NCI-H82 (cell line): ENCODE data around the gene ISCU.
A peak's percentile ranks its signal among the peaks of the same experiment; 100 is the strongest.
"Not testable (repeated sequence)": the region's sequence is repeated elsewhere in the genome, so short reads cannot be mapped to it uniquely, and the experiment has no call there.

Experiments
- DNase-seq: peaks from one replicate; lab custom pipeline; 2025; lab: John Stamatoyannopoulos, UW

Gene ISCU

DNA sequence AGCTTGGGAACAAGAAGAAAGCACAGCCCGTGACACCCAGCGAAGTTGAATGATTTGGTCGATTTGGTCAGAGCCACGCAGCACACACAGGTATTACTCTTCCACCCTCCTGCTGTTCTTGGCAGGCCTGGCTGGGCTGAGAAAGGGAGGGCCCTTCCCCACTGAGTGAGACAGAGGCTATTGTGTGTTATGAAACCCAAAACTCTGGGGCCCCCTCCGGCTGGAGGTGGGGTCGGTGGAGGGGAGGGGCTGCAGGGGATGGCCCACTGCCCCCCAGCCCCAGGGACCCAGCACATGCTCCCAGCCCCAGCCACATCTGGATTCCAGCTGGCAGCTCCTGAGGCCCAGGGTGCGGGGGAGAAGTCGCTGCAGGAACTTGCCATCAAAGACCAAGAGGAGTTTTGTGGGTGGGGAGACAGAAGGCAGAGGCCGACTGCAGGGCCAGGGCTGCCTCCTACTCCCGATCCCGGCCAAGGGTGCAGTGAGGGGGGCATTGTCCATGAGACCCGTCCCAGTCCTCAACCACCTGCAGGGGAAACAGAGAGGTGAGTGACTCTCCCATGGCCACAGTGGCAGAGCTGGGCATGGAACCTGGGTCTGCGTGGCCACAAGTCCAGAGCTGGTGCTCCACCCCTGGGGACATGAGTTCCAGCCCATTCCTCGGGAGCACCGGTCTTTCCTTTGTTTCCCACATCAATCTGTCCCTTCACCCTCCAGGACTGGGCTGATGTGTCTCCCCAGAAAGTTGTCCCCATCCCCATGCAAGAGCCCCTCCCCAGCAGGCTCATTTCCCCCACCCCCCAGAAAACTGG is 26.8 kb downstream of the ISCU start:
- DNase-seq = no peak

DNA sequence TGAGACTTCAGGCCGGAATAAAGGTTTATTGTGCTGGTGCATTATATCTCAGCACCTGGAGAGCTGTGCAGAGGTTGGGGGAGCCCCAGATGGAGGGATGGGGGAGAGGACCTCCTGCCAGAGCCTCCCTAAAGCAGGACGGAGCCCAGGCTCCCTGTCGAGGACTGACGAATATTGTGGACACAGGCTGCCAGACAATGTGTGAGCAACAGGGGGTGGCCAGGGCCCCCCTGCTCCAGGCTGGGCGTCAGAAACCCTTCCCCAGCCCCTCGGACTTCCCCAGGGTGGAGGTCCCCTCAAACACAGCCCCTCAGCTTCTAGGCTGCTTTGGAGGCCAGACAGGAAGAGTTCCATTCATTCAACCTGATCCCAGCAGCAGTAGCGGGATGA is 27.4 kb downstream of the ISCU start:
- DNase-seq = no peak

DNA sequence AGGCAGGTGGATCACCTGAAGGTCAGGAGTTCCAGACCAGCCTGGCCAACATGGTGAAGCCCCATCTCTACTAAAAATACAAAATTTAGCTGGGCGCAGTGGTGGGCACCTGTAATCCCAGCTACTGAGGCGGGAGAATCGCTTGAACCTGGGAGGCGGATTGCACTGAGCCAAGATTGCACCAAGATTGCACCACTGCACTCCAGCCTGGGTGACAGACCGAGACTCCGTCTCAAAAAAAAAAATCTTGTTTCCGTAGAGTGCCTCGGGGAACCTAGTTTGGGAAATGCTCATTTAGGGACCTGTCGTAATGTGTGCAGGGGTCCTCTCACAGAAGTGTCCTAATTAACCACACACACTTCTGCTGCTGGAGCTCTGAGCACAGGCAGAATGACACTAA is 28.1 kb downstream of the ISCU start:
- not testable (repeated sequence) for DNase-seq

DNA sequence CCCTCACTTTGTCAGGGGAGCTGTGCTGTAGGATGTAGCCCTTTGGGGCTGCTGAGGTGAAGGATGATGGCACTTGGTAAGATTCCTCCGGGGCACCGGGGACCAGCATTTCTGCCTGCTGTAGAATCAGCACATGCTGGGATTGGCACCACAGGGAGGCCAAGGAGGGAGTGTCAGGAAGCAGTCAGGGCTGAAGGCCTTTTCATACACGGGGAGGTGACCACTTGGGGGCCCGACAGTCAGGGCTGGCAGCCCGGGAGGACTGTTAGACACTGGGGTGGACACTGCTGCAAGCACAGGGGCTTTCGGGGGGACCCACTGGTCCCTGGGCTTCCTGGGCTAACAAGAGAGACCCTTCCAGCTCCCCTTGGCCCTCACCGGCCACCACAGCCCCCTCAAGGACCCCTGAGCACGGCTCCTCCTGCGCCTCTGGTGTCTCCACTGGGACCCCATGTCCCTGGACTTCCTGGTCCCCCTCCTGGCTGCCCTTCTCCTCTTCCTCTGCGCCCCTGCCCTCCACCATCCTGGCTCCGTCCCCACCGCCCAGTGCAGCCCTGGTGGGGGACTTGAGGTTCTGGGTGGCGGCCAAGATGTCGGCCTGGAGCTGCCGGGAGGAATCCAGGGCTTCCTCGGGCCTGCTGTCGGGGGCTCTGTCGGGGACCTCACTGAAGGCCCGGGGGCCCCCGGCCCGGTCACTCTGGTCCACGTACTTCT is 29.0 kb downstream of the ISCU start:
- no peak for DNase-seq

DNA sequence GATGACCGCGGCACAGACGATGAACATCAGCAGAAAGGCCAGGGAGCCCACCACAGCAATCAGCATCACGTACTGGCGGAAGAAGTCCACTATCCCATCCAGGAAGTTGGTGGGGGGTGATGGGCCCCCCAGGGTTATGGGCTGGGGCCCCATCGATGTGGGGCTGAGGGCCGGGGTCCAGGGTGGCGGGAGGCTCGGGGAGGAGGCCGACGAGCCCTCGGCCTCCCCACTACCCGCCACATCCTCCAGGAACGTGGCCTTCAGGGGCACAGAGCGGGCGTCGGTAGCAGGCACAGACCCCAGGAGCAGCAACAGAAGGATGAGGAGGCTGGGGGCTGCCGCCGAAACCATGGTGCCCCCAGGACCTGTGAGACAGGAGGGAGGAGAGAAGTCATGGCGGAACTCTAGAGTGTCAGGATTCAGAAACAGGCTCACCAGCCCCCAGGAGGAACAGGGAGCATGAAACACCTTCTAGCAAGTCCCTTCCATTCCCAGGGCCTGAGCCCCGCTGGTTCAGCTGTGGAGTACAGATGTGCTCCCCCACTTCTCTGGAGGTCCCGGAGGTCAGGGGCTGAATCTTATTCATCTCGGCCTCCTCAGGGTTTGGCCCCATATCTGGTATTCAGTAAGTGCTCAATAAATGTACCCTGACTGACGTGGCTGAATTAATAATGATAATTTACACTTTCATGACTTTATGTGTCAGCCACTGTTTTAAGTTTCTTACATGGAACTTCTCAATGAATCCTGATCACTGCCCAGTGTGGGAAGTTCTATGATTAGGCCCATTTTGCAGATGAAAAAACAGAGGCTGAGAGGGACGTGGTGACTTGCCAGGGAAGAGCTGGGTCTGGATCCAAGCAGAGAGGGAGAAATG is 29.9 kb downstream of the ISCU start:
- no peak for DNase-seq

DNA sequence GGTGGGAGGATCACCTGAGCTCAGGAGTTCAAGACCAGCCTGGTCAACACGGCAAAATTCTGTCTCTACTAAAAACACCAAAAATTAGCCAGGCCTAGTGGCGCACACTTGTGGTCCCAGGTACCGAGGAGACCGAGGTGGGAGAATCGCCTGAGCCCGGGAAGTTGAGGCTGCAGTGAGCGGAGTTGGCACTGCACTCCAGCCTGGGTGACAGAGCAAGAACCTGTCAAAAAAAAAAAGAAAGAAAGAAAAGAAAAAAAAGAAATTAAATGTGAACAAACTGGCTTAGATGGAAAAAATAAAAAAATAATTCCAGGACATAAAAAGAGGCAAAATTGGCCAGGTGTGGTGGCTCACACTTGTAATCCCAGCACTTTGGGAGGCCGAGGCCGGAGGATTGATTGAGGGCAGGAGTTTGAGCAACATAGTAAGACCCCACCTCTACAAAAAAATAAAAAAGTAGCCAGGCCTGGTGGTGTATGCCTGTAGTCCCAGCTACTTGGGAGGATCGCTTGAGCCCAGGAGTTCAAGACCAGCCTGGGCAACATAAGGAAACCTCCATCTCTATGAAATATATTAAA is 32.0 kb downstream of the ISCU start:
- DNase-seq = no peak

DNA sequence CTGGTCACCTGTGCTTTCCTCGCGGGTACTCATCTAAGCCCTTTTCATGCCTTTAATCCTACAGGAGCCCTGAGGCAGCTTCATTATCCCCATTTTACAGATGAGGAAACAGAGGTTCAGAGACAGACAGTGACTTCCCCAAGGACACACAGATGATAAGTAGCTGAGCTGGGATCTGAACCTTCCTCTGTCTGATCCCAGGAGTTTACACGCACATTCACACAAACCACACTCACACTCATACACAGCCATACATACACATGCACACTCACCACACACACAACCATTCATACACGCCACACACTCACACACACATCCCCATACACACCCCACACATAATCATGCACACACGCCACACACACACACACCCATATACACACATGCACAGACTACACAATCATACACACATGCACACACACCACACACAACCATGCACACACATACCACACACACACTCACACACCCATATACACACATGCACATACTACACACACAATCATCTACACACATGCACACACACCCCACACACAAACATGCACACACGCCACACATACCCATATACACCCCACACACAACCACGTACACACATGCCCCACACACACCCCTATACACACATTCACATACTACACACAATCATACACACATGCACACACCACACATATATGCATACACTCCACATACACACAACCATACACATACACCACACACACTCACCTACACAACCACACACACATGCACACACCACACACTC is 32.7 kb downstream of the ISCU start:
- no peak for DNase-seq

DNA sequence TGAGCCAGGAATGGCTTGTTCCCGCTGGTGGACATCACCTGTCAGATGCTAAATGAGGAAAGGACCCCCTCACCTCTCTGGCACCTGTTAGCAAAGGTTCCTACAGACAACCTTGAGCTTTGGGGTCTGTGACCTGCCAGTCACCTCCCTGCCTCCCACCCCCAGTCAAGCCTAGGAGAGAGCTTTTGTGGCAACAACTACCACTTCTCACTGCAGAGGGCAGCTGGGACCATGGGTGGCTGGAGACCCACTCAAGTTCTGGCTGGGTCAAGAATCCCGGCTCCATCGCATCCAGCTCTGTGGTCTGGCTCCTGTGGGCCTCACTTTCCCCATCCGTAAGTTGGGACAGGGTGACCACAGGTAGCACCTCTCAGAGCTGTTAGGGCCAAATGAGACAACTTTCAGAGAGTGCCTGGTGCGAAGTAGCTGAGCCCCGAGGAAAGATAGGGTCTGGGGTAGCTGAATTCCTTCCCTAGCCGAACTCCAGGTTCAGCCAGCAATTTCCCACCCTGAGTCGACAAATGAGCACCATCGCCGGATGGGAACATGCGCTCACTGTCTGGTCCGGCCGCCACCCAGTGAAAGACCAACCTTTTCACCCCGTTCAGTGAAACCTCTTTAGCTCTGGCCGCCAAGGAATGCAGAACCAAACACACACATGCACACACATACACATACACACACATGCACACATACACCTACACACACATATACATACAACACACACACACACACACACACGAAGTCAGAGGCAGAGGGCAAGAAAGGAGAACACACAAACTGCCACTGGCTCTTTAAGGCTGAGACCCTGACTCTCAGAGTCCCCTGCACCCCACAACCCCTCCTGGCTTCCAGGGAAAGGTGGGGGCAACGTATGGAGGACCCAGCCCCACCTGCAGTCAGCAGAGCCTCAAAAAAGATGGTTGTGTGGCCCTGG is 33.6 kb downstream of the ISCU start:
- DNase-seq = no peak

DNA sequence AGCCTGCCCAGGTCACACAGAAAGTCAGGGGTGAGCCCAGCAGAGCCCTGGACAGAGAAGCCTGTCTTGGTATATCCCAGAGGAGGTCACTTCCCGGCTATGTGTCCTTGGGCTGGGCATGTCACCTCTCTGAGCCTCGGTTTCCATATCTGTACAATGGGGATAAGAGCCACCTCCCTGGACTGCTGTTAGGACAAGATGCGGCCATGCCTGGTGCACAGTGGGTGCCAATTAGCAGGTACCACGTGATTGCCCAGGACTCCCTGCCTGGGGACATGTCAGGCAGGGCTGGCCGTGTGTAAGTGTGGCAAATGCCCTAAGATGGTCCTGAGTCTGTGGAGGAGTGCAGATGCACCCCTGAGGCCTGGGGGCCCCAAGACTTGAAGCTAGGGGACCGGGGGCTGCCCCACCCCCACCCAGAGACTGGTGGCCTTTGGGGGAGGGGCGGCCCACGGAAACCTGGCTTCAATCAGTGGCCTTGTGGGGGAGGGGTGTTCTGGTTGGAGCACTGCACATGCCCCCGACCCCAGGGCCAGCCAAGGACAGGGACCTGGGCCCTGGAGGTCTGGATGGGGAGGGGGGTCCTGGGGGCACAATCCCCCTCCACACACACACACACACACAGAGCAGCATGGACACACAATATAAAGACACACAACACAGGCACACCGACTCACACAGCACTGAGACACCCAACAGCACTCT is 34.6 kb downstream of the ISCU start:
- DNase-seq = no peak

DNA sequence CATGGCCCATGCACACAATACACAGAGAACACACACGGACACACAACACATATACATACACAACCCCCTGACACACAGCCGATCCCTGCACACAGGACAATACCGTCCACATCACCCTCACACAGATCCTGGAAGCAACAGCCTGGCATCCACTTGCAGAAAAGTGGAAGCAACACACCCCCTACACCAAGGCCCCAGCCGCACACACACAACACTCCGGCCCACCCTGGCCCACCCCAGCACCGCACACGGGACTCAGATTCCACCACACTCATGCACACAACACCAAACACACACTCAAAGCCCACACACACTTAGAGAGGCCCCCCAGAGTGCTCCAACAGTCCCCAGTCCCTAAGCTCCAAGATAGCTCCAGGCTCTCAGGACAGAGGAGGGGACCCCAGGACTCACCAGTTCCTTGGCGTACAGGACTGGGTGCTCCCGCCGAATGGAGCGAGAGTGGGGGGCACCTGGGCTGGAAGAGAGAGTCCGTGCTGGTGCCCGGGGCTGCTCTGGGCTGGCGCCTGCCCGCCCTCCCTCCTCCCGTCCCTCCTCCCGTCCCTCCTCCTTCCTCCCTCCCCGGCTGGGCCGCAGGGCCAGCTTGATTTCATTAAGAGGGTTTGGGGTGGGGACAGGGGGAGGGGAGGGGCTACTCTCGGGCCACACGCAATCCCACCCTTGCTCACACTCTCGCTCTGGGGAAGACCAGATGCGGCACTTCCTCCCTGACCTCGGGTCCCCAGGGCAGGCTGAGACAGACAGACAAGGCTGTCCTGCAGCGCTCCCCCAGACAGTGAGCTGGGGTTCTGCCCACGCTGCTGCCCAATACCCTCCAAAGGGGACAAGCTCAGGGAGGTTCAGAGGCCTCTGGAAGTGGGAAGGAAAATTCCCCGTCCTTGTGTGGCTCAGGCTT is 35.4 kb downstream of the ISCU start, which contains the start of gene TMEM119:
Gene TMEM119, minus strand, starts transcription at position 526 of the 913 bp plus-strand sequence. CDS start 5,701 bp downstream, outside the sequence.
- DNase-seq = peak; percentile 58

DNA sequence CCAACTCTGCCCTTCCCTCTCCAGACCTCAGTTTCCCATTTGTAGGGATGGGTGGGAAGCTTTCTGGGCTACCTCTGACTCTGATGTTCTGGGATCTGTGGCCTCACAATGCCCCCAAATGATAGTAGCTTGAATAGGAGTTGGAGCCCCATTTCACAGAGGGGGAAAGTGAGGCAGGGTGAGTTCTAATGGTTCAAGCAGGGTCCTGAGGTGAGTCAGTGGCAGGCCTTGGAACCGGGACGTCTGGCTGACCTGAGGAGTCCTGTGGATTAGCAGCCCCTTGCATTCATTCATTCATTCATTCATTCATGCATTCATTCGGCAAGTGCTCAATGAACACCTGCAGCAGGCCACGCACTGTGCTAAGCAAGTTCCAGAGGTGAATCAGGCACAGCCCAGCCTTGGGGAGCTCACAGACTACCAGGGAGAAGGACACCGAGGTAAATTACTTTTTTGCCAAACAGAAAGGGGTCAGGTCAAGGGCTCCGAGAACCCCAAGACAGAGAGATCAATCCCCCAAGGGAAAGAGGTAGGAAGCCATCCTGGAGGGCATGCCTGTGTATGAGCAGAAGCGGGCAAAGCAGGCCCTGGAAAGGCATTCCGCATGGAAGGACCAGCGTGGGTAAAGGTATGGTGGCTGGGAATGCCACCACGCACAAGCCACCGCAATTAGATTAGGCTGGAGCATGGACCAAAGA is 36.3 kb downstream of the ISCU start:
- DNase-seq = no peak

DNA sequence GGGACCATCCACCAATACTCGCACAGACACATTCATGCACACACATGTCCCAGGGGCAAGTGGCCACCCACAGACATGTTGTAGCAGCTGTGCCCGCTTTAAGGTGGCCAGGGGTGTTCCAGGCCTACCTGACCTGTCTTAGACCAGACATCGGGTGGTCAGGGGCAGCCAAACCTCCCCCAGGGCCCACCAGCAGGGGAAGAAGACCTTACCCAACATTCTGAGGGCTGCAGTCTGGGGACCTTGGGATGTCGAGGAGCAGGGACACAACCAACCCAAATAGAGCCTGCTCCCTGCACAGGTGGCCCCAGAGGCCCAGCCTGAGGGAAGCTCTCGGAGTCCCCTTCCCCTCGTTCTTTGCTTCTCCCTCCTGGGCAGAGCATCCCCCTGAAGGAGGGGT is 37.1 kb downstream of the ISCU start:
- no peak for DNase-seq

DNA sequence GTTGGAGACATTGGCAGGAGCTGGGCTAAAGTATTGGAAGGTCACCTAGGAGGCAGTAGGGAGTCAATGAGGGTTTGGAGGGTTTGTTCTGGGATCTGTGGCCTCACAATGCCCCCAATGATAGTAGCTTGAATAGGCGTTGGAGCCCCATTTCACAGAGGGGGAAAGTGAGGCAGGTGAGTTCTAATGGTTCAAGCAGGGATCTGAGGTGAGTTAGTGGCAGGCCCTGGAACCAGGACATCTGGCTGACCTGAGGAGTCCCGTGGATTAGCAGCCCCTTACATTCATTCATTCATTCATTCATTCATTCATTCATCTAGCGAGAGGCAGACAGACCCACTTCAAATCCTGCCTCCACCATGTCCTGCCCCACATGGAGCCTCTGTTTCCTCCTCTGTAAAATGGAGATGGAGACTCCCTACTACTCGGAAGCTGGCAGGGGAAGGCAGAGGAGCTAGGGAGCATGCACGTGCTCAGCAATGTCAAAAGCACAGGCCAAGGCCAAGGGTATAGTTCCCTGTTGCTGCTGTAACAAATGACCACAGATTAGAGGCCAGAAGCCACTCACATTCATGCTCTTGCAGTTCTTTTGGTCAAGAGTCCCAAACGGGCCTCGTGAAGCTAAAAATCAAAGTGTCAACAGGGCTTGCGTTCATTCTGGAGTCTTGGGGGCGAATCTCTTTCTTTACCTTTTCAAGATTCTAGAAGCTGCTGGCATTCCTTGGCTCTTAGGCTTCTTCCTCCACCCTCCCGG is 37.7 kb downstream of the ISCU start:
- DNase-seq = no peak

DNA sequence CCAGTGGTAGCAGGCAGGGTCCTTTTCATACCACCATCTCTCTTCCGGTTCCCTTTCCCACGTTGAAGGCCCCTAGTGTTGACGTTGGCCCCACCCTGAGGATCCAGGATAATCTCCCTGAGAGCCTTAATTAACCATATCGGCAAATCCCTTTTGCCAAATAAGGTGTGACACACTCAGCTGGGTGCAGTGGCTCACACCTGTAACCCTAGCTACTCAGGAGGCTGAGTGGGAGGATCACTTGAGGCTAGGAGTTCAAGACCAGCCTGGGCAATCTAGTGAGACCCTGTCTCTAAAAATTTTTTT is 38.3 kb downstream of the ISCU start:
- peak; percentile 93 for DNase-seq

DNA sequence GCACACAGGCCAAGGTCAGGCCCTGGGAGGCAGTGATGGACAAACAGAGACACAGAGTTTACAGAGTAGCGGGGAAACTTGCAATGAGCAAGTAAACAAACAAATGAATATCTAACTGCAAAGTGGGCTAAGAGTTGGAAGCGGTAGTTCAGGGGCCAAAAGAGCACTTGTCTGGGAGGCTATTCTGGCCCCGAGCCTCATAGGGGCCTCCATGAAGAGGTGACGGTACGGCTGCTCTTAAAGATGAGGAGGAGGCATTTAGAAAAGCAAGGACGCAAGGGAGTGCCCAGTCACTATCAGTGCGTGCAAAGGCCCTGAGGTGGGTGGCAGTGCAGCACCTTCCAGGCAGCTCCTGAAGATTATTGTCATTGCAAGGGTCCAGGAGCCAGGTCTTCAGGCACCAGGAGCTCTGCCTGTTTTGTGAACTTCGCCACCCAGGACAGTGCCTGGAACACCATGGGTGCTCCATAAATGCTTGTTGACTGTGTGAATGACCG is 39.9 kb downstream of the ISCU start:
- DNase-seq = no peak

DNA sequence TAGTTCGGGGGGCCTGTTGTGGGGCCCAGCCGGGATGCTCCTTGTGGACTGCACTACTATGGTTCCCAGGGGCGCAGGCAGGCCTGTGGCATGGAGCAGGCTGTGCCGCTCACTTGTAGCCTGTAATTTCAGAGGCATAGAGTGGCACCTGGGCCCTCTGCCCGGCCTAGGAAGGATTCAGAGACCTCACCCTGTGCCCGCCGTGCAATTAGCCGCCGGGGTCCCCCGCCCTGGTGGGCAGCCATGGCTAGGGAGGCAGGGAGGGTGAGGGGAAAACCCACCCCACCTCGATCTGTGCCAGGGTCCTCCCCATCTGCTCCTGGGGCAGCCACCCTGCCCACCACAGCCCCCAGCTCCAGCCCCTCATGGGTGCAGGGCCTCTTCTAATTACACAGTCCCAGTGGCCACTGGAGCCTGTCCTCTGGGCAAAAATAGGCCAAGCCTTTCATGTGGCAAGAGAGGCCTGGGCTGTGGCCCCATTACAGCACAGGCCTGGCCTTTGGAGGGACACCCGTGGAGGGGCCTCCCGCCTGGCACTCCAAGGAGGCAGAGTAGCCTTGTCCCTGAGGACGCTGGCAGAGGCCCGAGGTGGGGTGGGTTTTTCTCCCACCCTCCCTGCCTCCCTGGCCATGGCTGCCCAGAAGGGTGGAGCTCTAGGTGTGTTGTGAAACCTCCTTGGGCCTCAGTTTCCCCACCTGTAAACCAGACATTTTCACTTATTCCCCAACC is 40.7 kb downstream of the ISCU start:
- DNase-seq = no peak
